Tibial nerve (tissue), 4 donors: ENCODE data around the gene ZNF665. TPM values are rescaled to one million over a fixed set of nuclear protein-coding genes. Genes with fewer than 3 reads are reported as not detected.
"Not testable (repeated sequence)": the region's sequence is repeated elsewhere in the genome, so short reads cannot be mapped to it uniquely, and the experiment has no call there.

ENCODE experiments used
- DNase-seq, 2 donors: peaks; one replicate each; pipeline ENCODE4 v3.0.0-alpha.2; 2019; ENCODE audit warnings: low spot score in 2 of 2
- H3K27ac ChIP-seq, 4 donors: fragments of 200-600 bp; sonication (generic) in 3 of 4; one replicate each; pipeline ENCODE4 v1.5.1; 2017 to 2019; ENCODE audit warnings: mild to moderate bottlenecking in 1 of 4
- H3K27me3 ChIP-seq, 2 donors: fragments of 200-600 bp; sonication (generic) in 1 of 2; one replicate each; pipeline versions ENCODE4 v1.5.1 to v1.6.0; 2017 to 2019
- H3K36me3 ChIP-seq, 3 donors: fragments of 200-600 bp; sonication (generic); one replicate each; pipeline ENCODE4 v1.5.1; 2018 to 2019
- H3K4me1 ChIP-seq, 4 donors: fragments of 200-600 bp; sonication (generic) in 3 of 4; one replicate each; pipeline ENCODE4 v1.5.1; 2017 to 2019
- H3K4me3 ChIP-seq, 4 donors: fragments of 200-600 bp; sonication (generic) in 3 of 4; one replicate each; pipeline ENCODE4 v1.5.1; 2017 to 2019; ENCODE audit warnings: mild to moderate bottlenecking in 1 of 4, moderate library complexity in 1 of 4
- H3K9me3 ChIP-seq, 4 donors: fragments of 200-600 bp; sonication (generic) in 3 of 4; one replicate each; pipeline ENCODE4 v1.5.1; 2017 to 2019
- EP300 ChIP-seq, 2 donors: sonication (generic); formaldehyde crosslinking; IDR thresholded peaks; one replicate each; pipeline ENCODE4 v1.6.1; 2017; ENCODE audit warnings: antibody characterized with exemption in 2 of 2, mild to moderate bottlenecking in 1 of 2
- POLR2A ChIP-seq, 2 donors: fragments of 450-650 bp; IDR thresholded peaks; one replicate each; pipeline ENCODE4 v1.6.1; 2017; ENCODE audit warnings: antibody characterized with exemption in 2 of 2, mild to moderate bottlenecking in 2 of 2, moderate library complexity in 2 of 2
- whole genome bisulfite sequencing, 2 donors: methylation state at CpG; one replicate each; pipeline ENCODE4 v1.1.5; 2018; 5-methylcytosine and 5-hydroxymethylcytosine counted together
- total RNA-seq, 4 donors: library from RNA; depleted of rRNA; stranded (reverse); fragments of >200 nt; gene quantifications; one replicate each; pipeline ENCODE4 v1.1.0, GENCODE V29; 2016
- TF ChIP-seq, protein P1 (sequence below), 5 experiments: fragments of 200-600 bp in 3 of 5; fragments of 450-650 bp in 2 of 5; sonication (generic) in 3 of 5; IDR thresholded peaks; one replicate each; pipeline ENCODE4 v1.5.1; 2016 to 2019; ENCODE audit warnings: antibody characterized with exemption in 5 of 5, mild to moderate bottlenecking in 3 of 5, moderate library complexity in 2 of 5

Gene ZNF665
- total RNA-seq, 4 donors from 2014 or later, result 5.4 to 19.6 (median 6.1) TPM

GRCh38 chr19:53131085-53131590, 62.0 kb downstream of the ZNF665 start:
- Histone ChIP-seq H3K4me1 (peaks cover 0 to 15% (median 0%) of the 10 kb centered on the region in 4 donors), H3K36me3 (no peaks in the 10 kb centered on the region), H3K27me3 (no peaks in the 10 kb centered on the region), H3K9me3 (peaks cover 0 to 20% (median 5%) of the 10 kb centered on the region in 4 donors), H3K4me3 (no peak overlapping the region), H3K27ac (no peak overlapping the region)
- TF ChIP-seq POLR2A (IDR thresholded peaks at IDR 0.05) (no peak), EP300 (IDR thresholded peaks at IDR 0.05) (no peak)
- TF ChIP-seq, protein P1, sequence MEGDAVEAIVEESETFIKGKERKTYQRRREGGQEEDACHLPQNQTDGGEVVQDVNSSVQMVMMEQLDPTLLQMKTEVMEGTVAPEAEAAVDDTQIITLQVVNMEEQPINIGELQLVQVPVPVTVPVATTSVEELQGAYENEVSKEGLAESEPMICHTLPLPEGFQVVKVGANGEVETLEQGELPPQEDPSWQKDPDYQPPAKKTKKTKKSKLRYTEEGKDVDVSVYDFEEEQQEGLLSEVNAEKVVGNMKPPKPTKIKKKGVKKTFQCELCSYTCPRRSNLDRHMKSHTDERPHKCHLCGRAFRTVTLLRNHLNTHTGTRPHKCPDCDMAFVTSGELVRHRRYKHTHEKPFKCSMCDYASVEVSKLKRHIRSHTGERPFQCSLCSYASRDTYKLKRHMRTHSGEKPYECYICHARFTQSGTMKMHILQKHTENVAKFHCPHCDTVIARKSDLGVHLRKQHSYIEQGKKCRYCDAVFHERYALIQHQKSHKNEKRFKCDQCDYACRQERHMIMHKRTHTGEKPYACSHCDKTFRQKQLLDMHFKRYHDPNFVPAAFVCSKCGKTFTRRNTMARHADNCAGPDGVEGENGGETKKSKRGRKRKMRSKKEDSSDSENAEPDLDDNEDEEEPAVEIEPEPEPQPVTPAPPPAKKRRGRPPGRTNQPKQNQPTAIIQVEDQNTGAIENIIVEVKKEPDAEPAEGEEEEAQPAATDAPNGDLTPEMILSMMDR (IDR thresholded peaks at IDR 0.05), result no peak
- DNase-seq, result no peak
- WGBS, 2 donors, result 70 to 76% methylated on average over 4 of the region's 4 CpGs

DNA sequence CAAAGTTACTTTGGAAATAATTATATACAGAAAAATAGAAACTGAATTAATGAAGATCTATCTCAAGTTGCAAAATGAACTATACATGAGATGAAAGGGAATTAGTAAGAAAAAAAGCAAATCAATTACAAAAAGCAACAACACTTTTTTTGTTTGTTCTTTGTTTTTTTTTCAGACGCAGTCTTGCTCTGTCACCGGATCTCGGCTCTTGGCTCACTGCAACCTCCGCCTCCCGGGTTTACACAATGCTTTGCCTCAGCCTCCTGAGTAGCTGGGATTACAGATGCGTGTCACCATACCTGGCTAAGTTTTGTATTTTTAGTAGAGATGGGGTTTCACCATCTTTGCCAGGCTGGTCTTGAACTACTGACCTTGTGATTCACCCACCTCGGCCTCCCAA, 62.7 kb downstream of the ZNF665 start:
- TF ChIP-seq POLR2A (IDR thresholded peaks at IDR 0.05), result no peak
- TF ChIP-seq, protein P1 (IDR thresholded peaks at IDR 0.05), result no peak
- TF ChIP-seq EP300 (IDR thresholded peaks at IDR 0.05), result no peak
- Histone ChIP-seq H3K4me1 (peaks cover 0 to 15% (median 0%) of the 10 kb centered on the region in 4 donors), H3K27ac (no peak overlapping the region), H3K9me3 (peaks cover 0 to 13% (median 4%) of the 10 kb centered on the region in 4 donors), H3K27me3 (no peaks in the 10 kb centered on the region), H3K36me3 (no peaks in the 10 kb centered on the region), H3K4me3 (no peak overlapping the region)
- WGBS, 2 donors, result 64% methylated on average over 7 of the region's 7 CpGs
- no peak for DNase-seq

- H3K4me3 ChIP-seq, DNase-seq, H3K27me3 ChIP-seq, H3K27ac ChIP-seq, H3K9me3 ChIP-seq: not testable (repeated sequence)
- Histone ChIP-seq H3K4me1 (peaks cover 0 to 13% (median 0%) of the 10 kb centered on the region in 4 donors), H3K36me3 (peaks cover 0 to 20% (median 0%) of the 10 kb centered on the region in 3 donors)
- 45 to 68% methylated on average over 6 to 7 of the region's 15 CpGs for WGBS, 2 donors
Observed at GRCh38 chr19:53126733-53127526, 66.2 kb downstream of the ZNF665 start.

GRCh38 chr19:53123400-53123799, 69.8 kb downstream of the ZNF665 start:
- Histone ChIP-seq H3K36me3 (peaks cover 0 to 37% (median 0%) of the 10 kb centered on the region in 3 donors), H3K27me3 (no peaks in the 10 kb centered on the region), H3K27ac (no peak overlapping the region), H3K4me1 (no peaks in the 10 kb centered on the region), H3K4me3 (no peak overlapping the region), H3K9me3 (peaks cover 0 to 13% (median 2%) of the 10 kb centered on the region in 4 donors)
- WGBS, 2 donors, result 84 to 85% methylated on average over 7 of the region's 7 CpGs
- DNase-seq, result no peak
- no peak for TF ChIP-seq POLR2A (IDR thresholded peaks at IDR 0.05)
- TF ChIP-seq EP300 (IDR thresholded peaks at IDR 0.05), result no peak
- TF ChIP-seq, protein P1 (IDR thresholded peaks at IDR 0.05), result no peak

Other genes starting within 250 kb of the ZNF665 start
- 10 to 100 TPM in 3 of 4 donors, 1 to 10 TPM in 1; 3.7 to 23.0 (median 13.5) TPM for gene ZNF816, start 230.5 kb downstream of the ZNF665 start, total RNA-seq
- not detected for gene ERVV-1, start 179.4 kb downstream of the ZNF665 start, total RNA-seq
- not detected for gene ERVV-2, start 148.6 kb downstream of the ZNF665 start, total RNA-seq
- 10 to 100 TPM; 38.9 to 65.7 (median 45.4) TPM for gene ZNF160, start 89.9 kb downstream of the ZNF665 start, total RNA-seq
- gene ZNF415, start 60.4 kb downstream of the ZNF665 start, total RNA-seq, result 1 to 10 TPM; 4.5 to 9.8 (median 5.7) TPM
- gene ZNF347, start 34.3 kb downstream of the ZNF665 start, total RNA-seq, result 10 to 100 TPM; 13.1 to 21.9 (median 16.2) TPM
- 10 to 100 TPM; 15.1 to 28.2 (median 20.3) TPM for gene ZNF677, start 61.5 kb upstream of the ZNF665 start, total RNA-seq
- not detected for gene VN1R2, start 64.9 kb upstream of the ZNF665 start, total RNA-seq
- gene VN1R4, start 74.4 kb upstream of the ZNF665 start, total RNA-seq, result not detected
- 10 to 100 TPM in 1 of 4 donors, 1 to 10 TPM in 3; 5.7 to 11.1 (median 7.6) TPM for gene ZNF845, start 140.4 kb upstream of the ZNF665 start, total RNA-seq
- gene ZNF525, start 172.3 kb upstream of the ZNF665 start, total RNA-seq, result 1 to 10 TPM; 4.2 to 9.6 (median 7.3) TPM
- 10 to 100 TPM in 3 of 4 donors, 1 to 10 TPM in 1; 7.2 to 16.5 (median 10.1) TPM for gene ZNF765, start 201.8 kb upstream of the ZNF665 start, total RNA-seq
- gene ZNF761, start 238.6 kb upstream of the ZNF665 start, total RNA-seq, result 10 to 100 TPM in 2 of 4 donors, 1 to 10 TPM in 2; 9.2 to 15.3 (median 10.5) TPM